SH-SY5Y (cell line): Measurements from ENCODE around the gene GEN1.
A peak's percentile ranks its signal among the peaks of the same experiment; 100 is the strongest.

Experiments
- GATA2 ChIP-seq: IDR thresholded peaks from 2 replicates; pipeline ENCODE4 v1.6.1; 2011; ENCODE audit warnings: mild to moderate bottlenecking, low read depth, low read length
- GATA3 ChIP-seq: IDR thresholded peaks from 2 replicates; pipeline ENCODE4 v1.6.1; 2011; ENCODE audit warnings: low read depth, mild to moderate bottlenecking, low read length, moderate library complexity

GEN1 gene

GRCh38 chr2:17747684-17748452, 6.1 kb upstream of the GEN1 start:
- TF ChIP-seq GATA3 (no peak), GATA2 (no peak)

- no peak for TF ChIP-seq GATA3
- TF ChIP-seq GATA2 = no peak
Measured at GRCh38 chr2:17748745-17749144, 5.2 kb upstream of the GEN1 start.

GRCh38 chr2:17749753-17750438, 4.0 kb upstream of the GEN1 start:
- TF ChIP-seq GATA2 (no peak), GATA3 (no peak)

GRCh38 chr2:17752246-17752645, 1.7 kb upstream of the GEN1 start:
- no peak for TF ChIP-seq GATA2
- TF ChIP-seq GATA3 = no peak

- TF ChIP-seq GATA3 = 0 out of 2 replicates have a peak, but pooled peaks have one; percentile 22
- peak; percentile 63; the same call in 1 of the 2 replicates for TF ChIP-seq GATA2
Measured at GRCh38 chr2:17752892-17753802, 791 bp upstream of the GEN1 start.

GRCh38 chr2:17754773-17755425, 961 bp downstream of the GEN1 start:
- TF ChIP-seq GATA3 (no peak), GATA2 (no peak)

GRCh38 chr2:17756668-17757067, 2.7 kb downstream of the GEN1 start:
- TF ChIP-seq GATA3 (no peak), GATA2 (no peak)

- no peak for TF ChIP-seq GATA3
- no peak for TF ChIP-seq GATA2
Measured at GRCh38 chr2:17757321-17757720, 3.4 kb downstream of the GEN1 start.

GRCh38 chr2:17758118-17758517, 4.2 kb downstream of the GEN1 start:
- TF ChIP-seq GATA2 (no peak), GATA3 (no peak)

- TF ChIP-seq GATA2 = no peak
- no peak for TF ChIP-seq GATA3
Measured at GRCh38 chr2:17759805-17760204, 5.9 kb downstream of the GEN1 start.

- no peak for TF ChIP-seq GATA3
- no peak for TF ChIP-seq GATA2
Measured at GRCh38 chr2:17762451-17762850, 8.5 kb downstream of the GEN1 start.

- TF ChIP-seq GATA2 = no peak
- no peak for TF ChIP-seq GATA3
Measured at GRCh38 chr2:17763641-17764333, 9.8 kb downstream of the GEN1 start.

GRCh38 chr2:17765398-17765797, 11.5 kb downstream of the GEN1 start:
- TF ChIP-seq GATA3 (no peak), GATA2 (no peak)
